Astrocyte of the spinal cord (primary cell): ENCODE data around the gene GALNT6.

Source experiments
- DNase-seq: peaks from one replicate; pipeline ENCODE4 v3.0.0; 2011; ENCODE audit warnings: low read depth, low spot score
- H3K4me3 ChIP-seq: 2 replicates; pipeline ENCODE4 v1.5.1; 2011; ENCODE audit warnings: low read depth, mild to moderate bottlenecking, low read length, moderate library complexity
- in situ Hi-C: cut with HindIII; loops from 2 replicates; pipeline ENCODE4 v1.10.0; 2017; ENCODE audit warnings: low sequenced_read_pairs
- TF ChIP-seq, protein P1 (sequence below): IDR thresholded peaks from 2 replicates; pipeline ENCODE4 v1.5.1; 2012; ENCODE audit warnings: low read depth, mild to moderate bottlenecking, low read length, inconsistent platforms

The GALNT6 gene

DNA sequence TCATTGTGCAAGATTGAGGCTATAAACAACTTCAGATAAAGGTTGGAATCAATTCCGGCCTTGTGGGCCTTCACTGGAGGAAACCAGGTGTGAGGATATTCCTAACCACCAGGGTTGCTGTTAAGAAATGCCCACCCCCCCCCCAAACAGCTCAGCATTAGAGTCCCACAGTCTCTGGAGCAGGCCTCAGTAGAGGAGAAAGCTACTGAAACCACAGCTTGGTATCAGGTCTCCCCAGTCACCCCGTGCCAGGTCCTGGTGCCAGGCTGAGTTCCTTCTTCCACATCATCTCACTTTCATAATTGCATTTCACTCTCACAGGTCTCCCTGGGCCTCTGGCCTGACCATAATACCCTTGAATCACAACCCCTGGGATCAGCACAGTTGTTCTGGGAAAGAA is 12.5 kb downstream of the GALNT6 start:
- H3K4me3 ChIP-seq = no peak overlapping the region
- DNase-seq = no peak
- in situ Hi-C loops = no loop called here
- TF ChIP-seq, protein P1, sequence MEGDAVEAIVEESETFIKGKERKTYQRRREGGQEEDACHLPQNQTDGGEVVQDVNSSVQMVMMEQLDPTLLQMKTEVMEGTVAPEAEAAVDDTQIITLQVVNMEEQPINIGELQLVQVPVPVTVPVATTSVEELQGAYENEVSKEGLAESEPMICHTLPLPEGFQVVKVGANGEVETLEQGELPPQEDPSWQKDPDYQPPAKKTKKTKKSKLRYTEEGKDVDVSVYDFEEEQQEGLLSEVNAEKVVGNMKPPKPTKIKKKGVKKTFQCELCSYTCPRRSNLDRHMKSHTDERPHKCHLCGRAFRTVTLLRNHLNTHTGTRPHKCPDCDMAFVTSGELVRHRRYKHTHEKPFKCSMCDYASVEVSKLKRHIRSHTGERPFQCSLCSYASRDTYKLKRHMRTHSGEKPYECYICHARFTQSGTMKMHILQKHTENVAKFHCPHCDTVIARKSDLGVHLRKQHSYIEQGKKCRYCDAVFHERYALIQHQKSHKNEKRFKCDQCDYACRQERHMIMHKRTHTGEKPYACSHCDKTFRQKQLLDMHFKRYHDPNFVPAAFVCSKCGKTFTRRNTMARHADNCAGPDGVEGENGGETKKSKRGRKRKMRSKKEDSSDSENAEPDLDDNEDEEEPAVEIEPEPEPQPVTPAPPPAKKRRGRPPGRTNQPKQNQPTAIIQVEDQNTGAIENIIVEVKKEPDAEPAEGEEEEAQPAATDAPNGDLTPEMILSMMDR = no peak

DNA sequence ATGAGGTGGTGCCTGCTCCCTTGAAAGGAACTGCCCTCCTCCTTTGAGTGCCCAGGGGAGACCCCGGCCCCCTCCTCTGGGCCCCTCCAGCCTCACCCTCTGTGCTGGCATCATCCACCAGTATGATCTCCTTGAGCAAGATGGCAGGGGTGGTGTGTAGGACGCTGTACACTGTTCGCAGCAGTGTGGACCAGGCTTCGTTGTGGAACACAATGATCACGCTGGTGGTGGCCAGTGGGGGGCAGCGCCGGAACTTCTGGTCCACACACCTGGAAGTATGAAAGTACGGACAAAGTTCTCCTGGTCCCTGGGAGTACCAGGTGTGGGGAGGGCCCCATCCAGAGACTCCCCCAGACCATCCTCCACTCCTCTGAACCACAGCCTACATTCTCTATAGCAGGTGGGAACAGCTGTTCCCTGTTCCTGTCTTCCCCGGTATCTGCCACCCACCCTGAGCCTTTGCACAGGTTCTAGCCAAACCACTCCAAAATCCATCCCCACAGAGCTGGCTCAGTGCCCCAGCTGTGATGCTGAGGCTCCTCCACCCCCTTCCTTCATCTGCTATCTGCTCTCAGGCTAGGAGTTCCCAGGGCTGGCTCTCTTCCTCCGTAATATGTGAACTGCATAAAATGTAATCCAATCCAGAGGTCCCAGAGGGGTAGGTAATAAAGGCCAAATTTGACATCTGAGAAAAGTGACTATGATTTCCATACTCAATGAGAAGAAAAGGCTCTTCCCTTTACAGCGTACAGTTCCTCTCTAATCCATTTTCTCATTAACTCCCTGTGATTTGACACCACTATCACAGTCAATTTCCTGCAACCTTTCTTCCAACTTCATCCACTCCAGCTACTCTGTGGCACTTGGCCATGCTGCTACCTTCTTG is 13.9 kb downstream of the GALNT6 start:
- DNase-seq = no peak
- no peak overlapping the region for H3K4me3 ChIP-seq
- in situ Hi-C loops = no loop called here
- TF ChIP-seq, protein P1 = peak; percentile 8

DNA sequence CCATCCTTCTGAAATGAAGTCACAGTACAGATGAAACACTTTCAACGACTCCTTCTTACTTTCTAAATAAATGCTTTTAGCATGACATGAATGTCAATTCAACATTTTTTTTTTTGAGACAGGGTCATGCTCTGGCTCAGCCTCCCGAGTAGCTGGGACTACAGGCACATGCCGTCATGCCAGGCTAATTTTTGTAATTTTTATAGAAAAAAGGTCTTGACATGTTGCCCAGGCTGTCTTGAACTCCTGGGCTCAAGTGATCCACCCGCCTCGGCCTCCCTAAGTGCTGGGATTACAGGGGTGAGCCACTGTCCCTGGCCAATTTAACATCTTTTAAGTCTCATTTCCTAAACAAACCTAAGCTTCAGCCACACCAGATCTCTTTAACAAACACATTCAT is 16.4 kb downstream of the GALNT6 start:
- in situ Hi-C loops = no loop called here
- no peak overlapping the region for H3K4me3 ChIP-seq
- no peak for DNase-seq
- TF ChIP-seq, protein P1 = no peak

- TF ChIP-seq, protein P1 = no peak
Observed at GRCh38 chr12:51374361-51374760, 16.8 kb downstream of the GALNT6 start.

DNA sequence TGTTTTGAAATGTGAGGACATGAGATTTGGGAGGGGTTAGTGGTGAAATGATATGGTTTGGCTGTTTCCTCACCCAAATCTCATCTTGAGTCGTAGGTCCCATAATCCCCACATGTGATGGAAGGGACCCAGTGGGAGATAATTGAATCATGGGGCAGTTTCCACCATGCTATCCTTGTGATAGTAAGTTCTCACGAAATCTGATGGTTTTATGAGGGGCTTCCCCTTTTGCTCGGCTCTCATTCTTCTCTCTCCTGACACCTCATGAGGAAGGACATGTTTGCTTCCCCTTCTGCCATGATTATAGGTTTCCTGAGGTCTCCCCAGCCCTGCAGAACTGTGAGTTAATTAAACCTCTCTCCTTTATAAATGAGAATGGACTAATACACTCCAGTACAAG is 18.0 kb downstream of the GALNT6 start:
- no peak overlapping the region for H3K4me3 ChIP-seq
- in situ Hi-C loops = no loop called here
- TF ChIP-seq, protein P1 = no peak
- no peak for DNase-seq

More at GRCh38 chr12:51374361-51374760, 16.8 kb downstream of the GALNT6 start:
- H3K4me3 ChIP-seq = no peak overlapping the region
- no peak for DNase-seq
- in situ Hi-C loops = no loop called here

DNA sequence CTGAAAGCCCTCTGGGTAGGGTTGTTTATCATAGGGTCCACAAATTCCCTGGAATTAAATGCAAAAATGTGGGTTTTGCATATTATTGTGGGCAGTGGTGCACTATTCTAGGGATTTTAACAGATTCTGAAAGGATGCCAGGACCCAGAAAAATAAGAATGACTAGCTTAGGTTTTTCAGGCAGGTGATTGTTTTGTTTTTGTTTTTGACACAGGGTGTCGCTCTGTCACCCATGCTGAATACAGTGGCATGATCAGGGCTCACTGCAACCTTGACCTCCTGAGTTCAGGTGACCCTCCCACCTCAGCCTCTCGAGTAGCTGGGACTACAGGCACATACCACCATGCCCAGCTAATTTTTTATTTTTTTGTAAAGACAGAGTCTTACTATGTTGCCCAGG is 19.2 kb downstream of the GALNT6 start:
- in situ Hi-C loops = no loop called here
- no peak overlapping the region for H3K4me3 ChIP-seq
- TF ChIP-seq, protein P1 = no peak
- no peak for DNase-seq
